ENCODE measurements around the gene HBP1.
"Not testable (repeated sequence)": the region's sequence is repeated elsewhere in the genome, so short reads cannot be mapped to it uniquely, and the experiment has no call there.

The HBP1 gene

DNA sequence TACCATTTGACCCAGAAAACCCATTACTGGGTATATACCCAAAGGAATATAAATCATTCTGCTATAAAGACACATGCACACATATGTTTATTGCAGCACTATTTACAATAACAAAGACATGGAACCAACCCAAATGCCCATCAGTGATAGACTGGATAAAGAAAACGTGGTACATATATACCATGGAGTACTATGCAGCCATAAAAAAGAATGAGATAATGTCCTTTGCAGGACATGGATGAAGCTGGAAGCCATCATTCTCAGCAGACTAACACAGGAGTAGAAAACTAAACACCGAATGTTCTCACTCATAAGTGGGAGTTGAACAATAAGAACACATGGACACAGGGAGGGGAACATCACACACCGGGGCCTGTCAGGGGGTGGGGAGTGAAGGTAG is 13.1 kb upstream of the HBP1 start:
- DNase-seq, result not testable (repeated sequence)

- DNase-seq, result no peak
Observed at GRCh38 chr7:107157091-107157490, 11.7 kb upstream of the HBP1 start.

- no peak for DNase-seq
Observed at GRCh38 chr7:107158028-107158427, 10.8 kb upstream of the HBP1 start.

GRCh38 chr7:107160389-107160788 is 8.4 kb upstream of the HBP1 start:
- no peak for DNase-seq

DNA sequence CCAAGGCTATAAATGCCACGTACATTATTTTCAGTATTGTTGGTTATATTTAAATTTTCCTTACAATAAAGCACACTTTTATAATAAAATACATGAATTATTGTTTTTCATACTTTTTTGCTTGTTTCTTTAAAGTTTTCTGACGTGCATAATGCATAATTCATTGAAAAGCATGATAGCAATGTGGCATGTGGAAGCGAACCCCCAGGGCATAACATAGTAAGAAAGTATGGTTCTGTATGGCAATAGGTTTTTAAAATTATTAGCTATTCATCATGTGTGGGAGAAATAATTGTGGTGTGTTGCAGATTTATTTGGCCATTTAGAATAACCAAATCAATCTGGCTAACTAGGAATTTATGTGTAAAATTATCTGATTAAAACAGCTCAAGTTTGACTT is 7.4 kb upstream of the HBP1 start:
- no peak for DNase-seq

DNA sequence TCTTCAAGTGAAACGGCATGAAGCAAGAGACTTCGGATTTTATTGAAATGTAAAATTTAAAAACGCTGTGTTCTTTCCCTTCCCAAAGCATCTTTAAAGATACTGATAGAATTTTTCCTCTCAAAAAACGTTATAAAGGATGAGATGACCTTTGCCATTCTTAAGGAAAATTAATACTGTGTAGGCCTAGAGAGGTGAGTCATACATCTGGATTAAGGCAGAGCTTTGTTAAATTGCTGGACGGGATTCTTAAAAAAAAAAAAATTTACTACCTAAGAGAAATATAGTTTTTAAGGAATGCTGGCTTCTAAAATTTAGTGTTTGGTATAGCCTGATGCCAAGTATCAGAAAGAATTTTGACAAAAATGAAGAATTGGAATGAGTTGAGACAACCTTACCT is 6.3 kb upstream of the HBP1 start:
- DNase-seq, result no peak

GRCh38 chr7:107164092-107164491 is 4.7 kb upstream of the HBP1 start:
- no peak for DNase-seq

GRCh38 chr7:107165341-107165740 is 3.5 kb upstream of the HBP1 start:
- DNase-seq, result no peak

- DNase-seq, result no peak
Observed at GRCh38 chr7:107166736-107167426, 1.9 kb upstream of the HBP1 start.

- peak; percentile 65 for DNase-seq
Observed at GRCh38 chr7:107167483-107168232, 1.1 kb upstream of the HBP1 start.

- DNase-seq, result peak; percentile 81
Observed at GRCh38 chr7:107169120-107170050, 582 bp downstream of the HBP1 start.

GRCh38 chr7:107170051-107170915 is 1.5 kb downstream of the HBP1 start:
- no peak for DNase-seq

DNA sequence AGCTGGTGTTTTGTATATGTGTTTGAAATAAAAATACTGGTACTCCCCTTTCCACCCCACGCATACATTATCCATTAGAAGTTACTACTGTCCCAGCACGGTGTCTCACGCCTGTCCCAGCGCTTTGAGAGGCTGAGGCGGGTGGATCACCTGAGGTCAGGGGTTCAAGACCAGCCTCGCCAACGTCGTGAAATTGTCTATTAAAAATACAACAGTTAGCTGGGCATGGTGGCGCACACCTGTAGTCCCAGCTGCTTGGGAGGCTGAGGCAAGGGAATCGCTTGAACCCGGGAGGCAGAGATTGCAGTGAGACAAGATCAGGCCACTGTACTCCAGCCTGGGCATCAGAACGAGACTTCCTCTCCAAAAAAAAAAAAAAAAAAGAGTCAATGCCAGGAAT is 2.7 kb downstream of the HBP1 start:
- DNase-seq, result no peak

GRCh38 chr7:107172276-107173032 is 3.7 kb downstream of the HBP1 start:
- no peak for DNase-seq

DNA sequence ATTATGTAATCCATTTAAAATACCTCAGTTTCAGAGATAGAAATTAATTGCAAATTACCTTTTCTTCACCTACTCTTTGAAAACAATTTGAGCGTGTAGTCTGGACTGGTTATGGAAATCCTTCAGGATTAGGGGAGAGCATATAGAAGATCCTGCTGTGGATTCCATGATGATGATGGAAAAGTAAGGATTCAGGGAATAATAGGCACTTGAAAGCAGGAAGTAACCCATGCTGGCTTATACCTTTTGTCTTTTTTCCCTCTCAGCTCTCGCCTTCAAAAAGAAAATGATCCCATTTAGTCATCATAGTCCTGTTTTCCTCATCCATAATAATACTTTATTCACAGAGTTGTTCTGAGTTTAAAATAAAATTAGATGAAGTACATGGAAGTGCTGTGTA is 4.4 kb downstream of the HBP1 start:
- no peak for DNase-seq

DNA sequence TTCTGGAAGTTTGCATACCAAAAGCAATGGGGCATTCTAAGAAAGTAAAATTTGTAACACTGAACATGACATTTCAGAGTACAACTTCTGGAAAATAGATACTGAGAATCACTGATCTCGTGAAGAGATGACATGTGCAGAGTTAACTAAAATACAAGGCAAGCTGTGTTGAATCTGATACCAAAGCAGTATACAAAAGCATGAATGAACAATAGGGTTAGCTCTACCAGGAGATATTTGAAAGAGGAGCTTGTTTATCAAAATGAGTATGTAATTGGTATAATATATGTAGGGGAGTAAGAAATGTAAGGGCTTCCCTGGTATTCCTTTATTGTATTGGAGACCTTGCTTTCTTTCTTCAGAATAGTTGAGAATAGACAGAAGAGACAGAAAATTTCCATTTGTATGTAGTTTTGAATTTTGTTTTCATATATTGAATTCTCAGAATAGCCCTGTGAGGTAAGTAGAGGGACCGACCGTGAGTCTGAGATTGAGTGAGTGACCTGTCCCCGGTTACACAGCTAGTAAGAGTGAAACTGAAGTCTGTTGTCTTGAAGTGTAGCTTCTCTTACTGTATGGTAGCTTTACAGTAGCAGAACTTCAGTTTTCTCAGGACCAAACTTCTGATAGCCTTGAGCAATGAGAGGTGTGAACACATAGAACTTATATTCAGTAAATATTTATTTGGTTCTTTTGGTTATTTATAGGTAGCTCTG is 5.0 kb downstream of the HBP1 start:
- DNase-seq, result no peak

GRCh38 chr7:107179326-107180164 is 10.7 kb downstream of the HBP1 start:
- no peak for DNase-seq

DNA sequence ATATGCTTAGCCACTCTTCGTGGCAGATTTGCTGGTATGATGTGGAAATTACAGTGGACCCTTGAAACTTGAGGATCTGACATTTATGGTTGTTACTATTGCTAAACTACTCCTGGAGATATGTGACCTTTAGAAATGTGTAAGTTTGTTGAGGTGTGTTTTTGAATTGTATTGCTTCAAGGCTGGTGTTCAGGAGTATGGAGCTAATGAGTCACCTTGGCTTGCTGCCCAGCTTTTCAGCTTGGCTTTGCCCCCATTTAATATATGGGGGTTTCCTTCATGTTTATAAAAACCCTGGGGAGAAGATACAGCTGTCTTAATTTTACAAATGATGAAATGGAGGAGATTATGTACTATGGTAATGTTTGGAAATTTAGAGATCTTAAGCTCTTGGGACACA is 11.6 kb downstream of the HBP1 start:
- DNase-seq, result peak; percentile 74

DNA sequence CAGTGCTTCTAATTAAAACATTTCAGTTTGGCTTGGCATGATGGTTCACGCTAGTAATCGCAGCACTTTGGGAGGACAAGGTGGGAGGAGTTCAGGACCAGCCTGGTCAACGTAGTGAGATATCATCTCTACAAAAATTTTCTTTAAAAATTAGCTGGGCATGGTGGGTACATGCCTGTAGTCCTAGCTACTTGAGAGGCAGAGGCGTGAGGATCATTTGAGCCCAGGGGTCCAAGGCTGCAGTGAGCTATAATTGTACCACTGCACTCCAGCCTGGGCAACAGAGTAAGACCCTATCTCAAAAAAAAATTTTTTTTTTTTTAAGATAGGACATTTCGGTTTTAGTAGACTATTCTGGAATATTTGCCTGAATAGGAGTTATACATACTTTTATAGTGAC is 12.4 kb downstream of the HBP1 start:
- no peak for DNase-seq

DNA sequence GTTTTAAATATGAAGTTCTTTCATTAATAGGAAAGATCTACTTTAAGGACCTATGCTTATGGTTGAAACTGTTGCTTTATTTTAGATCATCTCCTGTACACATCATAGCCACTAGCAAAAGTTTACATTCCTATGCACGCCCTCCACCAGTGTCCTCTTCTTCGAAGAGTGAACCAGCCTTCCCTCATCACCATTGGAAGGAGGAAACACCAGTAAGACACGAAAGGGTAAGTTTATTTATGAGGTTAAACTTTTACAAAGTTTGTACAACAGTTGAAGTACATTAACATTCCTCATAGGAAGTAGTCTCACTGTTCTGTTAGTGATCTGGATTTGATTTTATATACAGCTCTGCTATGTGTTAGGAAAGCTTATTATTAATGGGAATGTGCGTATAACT is 16.9 kb downstream of the HBP1 start:
- no peak for DNase-seq
